ENCODE results near the gene CAPZB.

The CAPZB gene

GRCh38 chr1:19363536-19364152 lies 121.7 kb downstream of the CAPZB start:
- DNase-seq: no peak

- DNase-seq: no peak
Measured at GRCh38 chr1:19361611-19362147, 123.7 kb downstream of the CAPZB start.

DNA sequence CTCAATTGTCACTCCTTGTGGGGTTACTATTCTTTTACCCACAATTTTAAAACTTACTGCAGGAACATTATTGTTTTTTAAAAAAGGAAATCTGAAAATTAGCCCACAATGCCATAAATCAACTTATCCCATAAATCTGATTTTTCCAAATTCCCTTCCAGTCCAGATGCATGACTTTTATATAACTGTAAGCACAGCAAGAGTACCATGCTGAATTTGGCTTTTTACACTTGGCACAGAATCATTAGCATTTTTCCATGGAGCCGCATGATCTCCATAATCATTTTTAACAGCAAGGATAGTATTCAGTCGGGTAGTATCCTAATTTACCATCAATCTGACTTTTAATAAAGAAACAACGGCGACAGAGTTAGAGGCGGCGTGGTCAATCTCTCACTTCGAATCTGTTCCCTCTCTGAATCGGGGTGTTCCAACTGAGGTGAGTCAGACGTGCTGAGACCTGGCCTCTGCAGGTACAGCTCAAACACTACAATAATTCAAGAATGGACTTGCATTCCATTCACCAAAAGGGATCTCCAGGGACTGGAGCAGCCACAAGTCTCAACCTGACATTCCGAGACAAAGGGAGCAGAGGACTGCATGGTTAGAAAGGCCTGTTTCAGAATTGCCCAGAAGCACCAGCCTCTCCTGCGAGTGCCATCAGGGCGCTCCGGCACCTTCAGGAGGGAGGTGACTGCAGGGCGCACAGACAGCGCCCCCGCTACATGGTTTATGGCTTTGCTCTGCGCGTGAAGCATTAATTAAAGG lies 124.3 kb downstream of the CAPZB start:
- DNase-seq: no peak

- no peak for DNase-seq
Measured at GRCh38 chr1:19360432-19360831, 124.9 kb downstream of the CAPZB start.

GRCh38 chr1:19360016-19360415 lies 125.3 kb downstream of the CAPZB start:
- DNase-seq: no peak

GRCh38 chr1:19359357-19359756 lies 126.0 kb downstream of the CAPZB start:
- DNase-seq: no peak

DNA sequence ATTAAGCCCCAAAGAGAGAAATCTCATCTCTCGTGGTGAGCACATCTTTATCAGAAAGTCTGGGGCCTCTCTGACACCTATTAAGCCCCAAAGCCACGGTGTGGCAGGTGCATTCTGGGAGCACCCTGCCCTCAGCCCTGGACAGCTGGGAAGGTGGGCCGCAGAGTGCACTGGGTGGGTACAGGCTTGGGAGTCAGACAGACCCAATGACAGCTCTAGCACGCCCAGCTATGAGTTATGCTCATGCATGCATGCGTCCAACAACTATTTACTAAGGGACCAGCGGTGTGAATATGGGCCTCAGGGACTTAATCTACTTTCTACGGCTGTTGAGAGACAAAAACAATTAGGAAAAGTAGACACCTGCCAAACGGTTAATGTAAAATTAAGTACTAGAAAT lies 126.6 kb downstream of the CAPZB start:
- DNase-seq: no peak

DNA sequence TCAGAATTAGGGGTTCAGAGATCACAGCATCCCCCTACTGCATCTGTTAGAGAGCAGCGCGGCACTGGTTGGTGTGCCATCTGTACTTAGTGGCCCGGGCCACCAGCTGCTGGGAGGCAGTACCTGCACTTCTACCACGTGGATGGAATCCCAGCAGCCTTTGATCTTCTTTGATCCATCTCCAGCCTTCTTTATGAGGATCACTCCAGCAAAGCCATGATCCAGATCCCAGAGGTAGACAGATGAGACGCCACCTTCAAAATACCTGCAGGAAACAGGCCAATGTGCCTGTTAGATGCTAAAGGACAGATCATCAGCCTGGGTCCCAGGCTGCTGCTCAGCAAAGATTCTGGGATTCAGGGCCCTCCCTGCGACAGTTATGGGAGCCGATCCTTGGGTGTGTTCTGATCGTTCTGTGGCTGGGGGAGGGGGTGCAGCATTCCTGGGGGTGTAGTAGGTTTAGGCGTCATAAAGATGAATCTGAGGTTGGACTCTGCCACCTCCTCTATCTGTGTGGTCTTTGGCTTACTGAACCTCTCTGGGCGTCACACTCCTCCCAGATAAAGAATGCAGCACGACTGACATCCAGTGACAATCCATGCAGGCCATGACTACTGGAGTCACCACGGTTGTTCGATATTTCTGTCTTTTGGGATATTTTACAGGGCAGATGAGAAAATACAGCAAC lies 127.9 kb downstream of the CAPZB start:
- no peak for DNase-seq

DNA sequence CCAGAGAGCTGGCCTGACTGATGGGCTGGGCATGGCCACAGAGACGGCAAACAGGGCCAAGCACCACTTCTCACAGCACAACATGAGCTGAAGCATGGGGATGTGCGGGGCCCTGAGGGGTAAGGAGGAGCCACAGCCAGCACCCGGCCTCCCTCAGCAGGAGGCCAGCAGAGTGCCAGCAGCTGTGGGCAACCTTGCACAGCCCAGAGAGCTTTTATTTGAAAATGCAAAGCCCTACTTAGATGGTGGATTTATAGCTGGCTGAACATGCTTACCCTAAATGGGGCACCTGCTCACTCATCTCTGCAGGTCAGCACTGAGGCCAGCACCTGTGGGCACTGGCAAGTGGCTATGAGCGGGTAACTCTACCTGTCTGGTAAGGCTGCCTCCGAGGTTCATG lies 129.1 kb downstream of the CAPZB start:
- no peak for DNase-seq

DNA sequence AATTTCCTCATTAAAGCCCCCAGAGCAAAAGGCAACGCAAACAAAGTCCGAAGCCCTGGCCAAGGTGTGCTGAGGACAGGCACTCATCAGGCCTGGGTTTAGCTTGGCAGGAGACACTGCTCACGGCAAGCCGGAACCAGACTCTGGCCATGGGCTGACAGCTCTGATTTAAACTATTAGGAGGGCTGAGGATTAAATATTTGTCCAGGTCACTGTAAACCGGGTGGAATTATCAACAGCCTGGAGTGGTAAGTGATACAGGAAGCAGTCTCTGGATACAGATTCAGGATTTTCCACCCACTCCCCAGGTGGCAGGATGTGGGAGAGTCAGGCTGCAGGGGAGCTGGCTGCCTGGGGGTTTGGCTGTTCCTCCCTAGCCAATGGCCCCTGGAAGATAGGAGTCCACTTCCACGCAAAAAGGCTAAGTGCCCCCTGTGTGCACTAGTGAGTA lies 130.8 kb downstream of the CAPZB start:
- no peak for DNase-seq

- no peak for DNase-seq
Measured at GRCh38 chr1:19353596-19353995, 131.7 kb downstream of the CAPZB start.

- no peak for DNase-seq
Measured at GRCh38 chr1:19352839-19353238, 132.5 kb downstream of the CAPZB start.

DNA sequence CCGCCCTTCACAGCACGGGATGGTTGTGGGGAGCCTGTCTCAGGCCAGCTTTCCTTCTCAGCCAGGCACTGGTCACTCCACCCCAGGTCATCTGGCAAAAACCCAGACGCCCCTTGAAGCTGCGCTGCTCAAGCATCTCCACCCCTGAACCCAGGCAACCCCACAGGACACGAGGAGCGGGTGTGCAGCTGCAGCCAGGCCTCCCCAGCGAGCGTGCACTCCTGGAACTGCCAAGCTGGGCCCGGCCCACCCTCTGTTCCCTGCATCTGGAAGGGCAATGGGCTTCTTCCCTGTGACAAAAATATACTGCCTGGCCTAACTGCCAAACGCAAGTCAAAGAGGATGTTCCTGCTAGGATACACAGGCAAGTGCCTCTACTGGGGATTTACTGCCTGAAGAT lies 133.5 kb downstream of the CAPZB start:
- DNase-seq: no peak

GRCh38 chr1:19350566-19350965 lies 134.8 kb downstream of the CAPZB start:
- no peak for DNase-seq

GRCh38 chr1:19349999-19350398 lies 135.3 kb downstream of the CAPZB start:
- no peak for DNase-seq

DNA sequence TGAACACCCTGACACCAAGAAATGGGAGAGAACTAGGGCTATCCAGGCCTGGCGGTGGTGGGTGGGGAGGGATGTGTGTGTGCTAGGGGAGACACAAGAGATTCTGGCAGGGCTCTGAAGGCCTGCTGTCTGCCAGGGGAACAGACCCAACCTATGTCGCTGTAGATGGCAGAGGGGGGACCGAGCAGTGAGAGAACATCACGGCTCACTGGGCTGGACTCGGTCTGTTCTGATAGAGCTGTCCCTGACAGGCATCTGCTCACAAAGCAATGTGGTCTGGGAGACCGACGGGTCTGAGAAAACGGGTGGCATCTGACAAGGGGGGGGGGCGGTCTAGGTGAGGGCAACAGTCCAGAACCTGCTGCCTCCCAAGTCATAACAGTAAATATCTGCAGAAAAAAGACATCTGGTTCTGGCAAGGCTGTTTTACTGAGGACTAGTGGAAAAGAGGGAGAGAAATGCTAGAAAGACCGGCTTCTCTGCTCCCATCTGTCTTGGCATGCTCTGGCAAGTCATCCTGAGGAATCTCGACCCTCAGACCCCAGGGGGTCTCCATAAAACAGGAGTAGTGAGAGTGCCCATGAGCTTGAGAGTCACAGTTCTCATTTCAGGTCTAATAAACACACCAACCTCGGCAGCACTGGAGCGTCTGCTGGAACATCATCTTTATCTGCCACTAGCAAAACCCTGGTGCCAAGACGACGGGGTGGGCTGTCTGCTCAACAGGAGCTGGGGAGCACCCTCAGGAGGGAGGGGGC lies 136.7 kb downstream of the CAPZB start:
- no peak for DNase-seq

DNA sequence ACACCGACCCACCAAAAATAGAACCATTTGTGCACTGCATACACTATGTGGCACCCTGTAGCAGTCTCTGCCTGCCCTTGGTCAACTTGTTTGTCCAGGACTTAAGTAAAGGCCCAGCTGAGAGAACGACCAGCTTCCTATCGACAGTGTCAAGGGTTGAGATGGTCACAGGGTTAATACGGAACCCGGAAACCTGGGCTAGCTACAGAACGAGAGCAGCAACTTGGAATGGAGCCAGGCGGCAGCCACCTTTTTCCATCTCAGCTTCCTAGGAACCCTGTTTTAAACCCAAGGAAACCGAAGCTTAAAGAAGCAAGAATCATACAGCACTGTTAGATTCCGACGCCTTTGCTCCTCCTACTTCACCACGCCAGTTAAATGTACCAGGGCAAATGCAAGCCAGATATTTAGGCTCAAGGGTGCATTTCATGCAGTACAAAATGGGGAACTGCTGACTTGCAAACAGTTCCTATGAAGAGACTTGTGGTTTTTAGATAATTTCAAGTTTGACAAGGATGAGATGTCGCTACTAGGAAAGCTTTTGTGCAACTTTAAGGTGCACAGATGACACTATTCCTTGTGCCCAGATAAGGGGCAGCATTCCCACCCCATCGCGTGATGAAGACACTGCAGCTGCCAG lies 137.7 kb downstream of the CAPZB start:
- no peak for DNase-seq

GRCh38 chr1:19346026-19346425 lies 139.3 kb downstream of the CAPZB start:
- DNase-seq: no peak

GRCh38 chr1:19345391-19345790 lies 139.9 kb downstream of the CAPZB start:
- DNase-seq: no peak

- no peak for DNase-seq
Measured at GRCh38 chr1:19344831-19345230, 140.5 kb downstream of the CAPZB start.

GRCh38 chr1:19344372-19344810 lies 140.9 kb downstream of the CAPZB start:
- DNase-seq: peak; percentile 34

DNA sequence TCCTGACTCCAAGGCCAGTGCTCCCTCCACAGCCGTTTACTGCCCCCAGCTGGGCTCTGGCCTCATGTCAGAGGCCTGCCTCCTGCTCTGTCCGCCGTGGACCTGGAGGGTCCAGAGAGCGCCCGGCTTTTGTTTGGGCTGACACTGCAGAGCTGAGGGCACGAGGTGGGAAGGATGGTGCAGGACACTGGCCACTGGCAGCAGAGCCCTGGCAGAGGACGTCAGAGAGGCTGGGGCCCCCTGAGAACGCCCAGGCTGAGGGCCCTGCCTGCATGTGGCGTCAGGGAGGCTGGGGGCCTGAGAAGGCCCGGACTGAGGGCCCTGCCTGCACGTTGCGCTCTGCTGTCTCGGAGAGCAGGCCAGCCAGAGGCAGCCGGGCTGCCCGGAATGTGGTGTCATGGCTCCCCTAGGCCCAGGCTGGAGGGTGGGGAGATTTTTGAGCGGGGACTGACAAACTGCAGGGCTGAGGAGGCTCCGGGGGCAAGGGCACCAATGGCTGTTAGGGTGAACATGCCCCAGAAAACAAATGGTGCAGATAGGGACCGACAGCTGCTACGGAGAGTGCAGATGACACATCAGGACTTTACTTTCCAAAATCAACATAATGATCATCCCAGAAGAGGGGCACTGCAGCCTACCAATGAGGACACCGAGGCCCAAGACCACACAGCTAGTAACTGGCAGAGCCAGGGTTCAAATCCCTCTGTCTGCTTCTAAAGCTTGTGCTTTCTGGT lies 141.6 kb downstream of the CAPZB start:
- DNase-seq: no peak
